HepG2 (cell line): Measurements from ENCODE around the gene GRB7. TPM values are rescaled to one million over a fixed set of nuclear protein-coding genes. Genes with fewer than 3 reads are reported as not detected.

ENCODE experiments used
- PHF8 ChIP-seq: sonication (generic); formaldehyde crosslinking; IDR thresholded peaks from 2 replicates; pipeline ENCODE4 v1.5.0; 2020; ENCODE audit warnings: missing genetic modification reagents
- ZBTB40 ChIP-seq, 2 experiments: fragments of 450-650 bp in 1 of 2; sonication (generic) in 1 of 2; formaldehyde crosslinking in 1 of 2; IDR thresholded peaks; 2 replicates each; pipeline versions ENCODE4 v1.6.1 to v1.8.0; 2016 to 2022; ENCODE audit warnings: antibody characterized with exemption in 1 of 2, mild to moderate bottlenecking in 1 of 2, missing genetic modification reagents in 1 of 2
- polyA plus RNA-seq, 8 experiments: library from polyadenylated mRNA; depleted of rRNA in 3 of 8; stranded (reverse) in 7 of 8; unstranded in 1 of 8; fragments of >200 nt; fragmentation: Illumina TruSeq in 4 of 8; extraction: Trizol in 4 of 8; gene quantifications; 2 replicates each; pipeline versions ENCODE4 v1.2.1 to v1.2.3, GENCODE V29; 2011 to 2016; ENCODE audit warnings: low read depth in 4 of 8, missing spikeins in 1 of 8, mixed read lengths in 1 of 8; ENCODE audit not compliant: insufficient read depth in 1 of 8
- total RNA-seq, 5 experiments: library from RNA; depleted of rRNA; stranded (reverse); fragments of >200 nt; fragmentation: Illumina TruSeq; extraction: Trizol; gene quantifications; 2 replicates each; pipeline ENCODE4 v1.2.3, GENCODE V29; 2016; ENCODE audit warnings: low read depth in 1 of 5

The GRB7 gene
- total and polyA plus RNA-seq, 2 of the 13 experiments (the other 11 are each of a cell fraction or from before 2014, with no cell fraction given): 60.2 to 77.7 TPM

GRCh38 chr17:39742856-39743436 lies 5.2 kb downstream of the GRB7 start (continued):
- no peak for TF ChIP-seq ZBTB40 (IDR thresholded peaks at IDR 0.05)
- no peak for TF ChIP-seq ZBTB40 (CRISPR knock-in tag; IDR thresholded peaks at IDR 0.05)
- no peak for TF ChIP-seq PHF8
